Tibial artery (tissue), 4 donors: ENCODE measurements around the gene EXOC7.

Experiments used
- DNase-seq, 2 donors: peaks; one replicate each; pipeline ENCODE4 v3.0.0-alpha.2; 2019
- H3K27ac ChIP-seq, 2 donors: fragments of 200-600 bp; sonication (generic) in 1 of 2; 1 replicate in 1 of 2; 2 replicates in 1 of 2; pipeline ENCODE4 v1.5.1; 2018 to 2019; ENCODE audit warnings: mild to moderate bottlenecking in 1 of 2
- H3K27me3 ChIP-seq, 2 donors: fragments of 200-600 bp; sonication (generic) in 1 of 2; one replicate each; pipeline versions ENCODE4 v1.5.1 to v1.6.0; 2016 to 2019
- H3K36me3 ChIP-seq, 3 donors: fragments of 200-600 bp; sonication (generic) in 2 of 3; one replicate each; pipeline ENCODE4 v1.5.1; 2016 to 2019; ENCODE audit warnings: mild to moderate bottlenecking in 2 of 3
- H3K4me1 ChIP-seq, 4 donors: fragments of 200-600 bp; sonication (generic) in 2 of 4; 1 replicate in 3 of 4; 2 replicates in 1 of 4; pipeline ENCODE4 v1.5.1; 2016 to 2019
- H3K4me3 ChIP-seq, 2 donors: fragments of 200-600 bp; sonication (generic) in 1 of 2; 1 replicate in 1 of 2; 2 replicates in 1 of 2; pipeline ENCODE4 v1.5.1; 2018 to 2019; ENCODE audit warnings: mild to moderate bottlenecking in 2 of 2
- H3K9me3 ChIP-seq, 3 donors: fragments of 200-600 bp; sonication (generic) in 1 of 3; one replicate each; pipeline ENCODE4 v1.5.1; 2016 to 2019
- intact Hi-C: fragments of 100-400 bp; cut with DNase I; formaldehyde crosslinking; loops from one replicate; pipeline ENCODE4 v1.15.0; 2023; ENCODE audit warnings: low total_unique reads
- TF ChIP-seq, protein P1 (sequence below), 2 experiments: fragments of 200-600 bp in 1 of 2; fragments of 450-650 bp in 1 of 2; IDR thresholded peaks; one replicate each; pipeline ENCODE4 v1.5.1; 2017 to 2019; ENCODE audit warnings: antibody characterized with exemption in 2 of 2, mild to moderate bottlenecking in 1 of 2, moderate library complexity in 1 of 2

The EXOC7 gene

DNA sequence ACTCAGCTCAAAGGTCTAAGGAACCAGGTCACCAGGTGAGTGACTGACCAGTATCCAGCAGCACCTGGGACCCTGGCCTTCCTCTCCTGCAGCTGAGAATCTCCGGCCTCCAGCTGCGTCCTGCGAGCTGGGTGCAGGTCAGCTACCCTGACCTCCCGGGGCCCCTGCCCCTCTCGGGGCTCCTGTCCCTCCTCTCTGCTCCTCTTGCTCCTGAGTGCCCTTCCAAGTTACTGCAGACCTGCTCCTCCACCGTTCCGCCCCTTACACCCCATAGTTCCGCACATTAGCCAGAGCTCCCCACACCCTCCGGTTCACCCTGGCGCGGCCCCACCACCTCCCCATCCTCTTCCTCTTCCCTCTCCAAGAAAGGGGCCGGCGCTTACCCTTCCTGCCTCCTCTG, 26.9 kb upstream of the EXOC7 start:
- no peak for DNase-seq
- H3K27me3 ChIP-seq = peaks cover 0 to 63% of the 10 kb centered on the region in 2 donors

DNA sequence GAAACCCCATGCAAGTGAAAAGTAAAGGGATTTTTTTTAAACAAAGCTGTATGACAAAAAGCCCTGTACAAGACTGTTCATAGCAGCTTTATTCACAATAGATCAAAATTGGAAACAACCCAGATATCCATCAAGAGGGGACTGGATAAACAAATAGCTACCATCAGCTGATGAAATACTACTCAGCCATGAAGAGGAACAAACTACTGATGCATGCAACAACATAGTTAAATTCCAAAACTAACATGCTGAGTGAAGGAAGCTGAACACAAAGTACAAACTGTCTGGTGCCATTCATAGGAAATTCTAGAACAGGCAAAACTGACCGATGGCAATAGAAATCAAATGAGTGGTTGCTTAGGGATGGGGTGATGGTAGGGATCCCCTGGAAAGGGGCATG, 22.3 kb upstream of the EXOC7 start:
- Histone ChIP-seq H3K9me3 (no peaks in the 10 kb centered on the region), H3K27me3 (peaks cover 0 to 37% of the 10 kb centered on the region in 2 donors), H3K36me3 (no peaks in the 10 kb centered on the region), H3K27ac (no peak overlapping the region), H3K4me3 (no peak overlapping the region), H3K4me1 (peaks cover 0 to 11% (median 10%) of the 10 kb centered on the region in 4 donors)
- intact Hi-C loops = no loop called here
- TF ChIP-seq, protein P1, sequence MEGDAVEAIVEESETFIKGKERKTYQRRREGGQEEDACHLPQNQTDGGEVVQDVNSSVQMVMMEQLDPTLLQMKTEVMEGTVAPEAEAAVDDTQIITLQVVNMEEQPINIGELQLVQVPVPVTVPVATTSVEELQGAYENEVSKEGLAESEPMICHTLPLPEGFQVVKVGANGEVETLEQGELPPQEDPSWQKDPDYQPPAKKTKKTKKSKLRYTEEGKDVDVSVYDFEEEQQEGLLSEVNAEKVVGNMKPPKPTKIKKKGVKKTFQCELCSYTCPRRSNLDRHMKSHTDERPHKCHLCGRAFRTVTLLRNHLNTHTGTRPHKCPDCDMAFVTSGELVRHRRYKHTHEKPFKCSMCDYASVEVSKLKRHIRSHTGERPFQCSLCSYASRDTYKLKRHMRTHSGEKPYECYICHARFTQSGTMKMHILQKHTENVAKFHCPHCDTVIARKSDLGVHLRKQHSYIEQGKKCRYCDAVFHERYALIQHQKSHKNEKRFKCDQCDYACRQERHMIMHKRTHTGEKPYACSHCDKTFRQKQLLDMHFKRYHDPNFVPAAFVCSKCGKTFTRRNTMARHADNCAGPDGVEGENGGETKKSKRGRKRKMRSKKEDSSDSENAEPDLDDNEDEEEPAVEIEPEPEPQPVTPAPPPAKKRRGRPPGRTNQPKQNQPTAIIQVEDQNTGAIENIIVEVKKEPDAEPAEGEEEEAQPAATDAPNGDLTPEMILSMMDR (IDR thresholded peaks at IDR 0.05) = no peak
- DNase-seq = no peak

More for the DNA sequence above, 26.9 kb upstream of the EXOC7 start:
- no peaks in the 10 kb centered on the region for H3K9me3 ChIP-seq
- TF ChIP-seq, protein P1 (IDR thresholded peaks at IDR 0.05) = no peak
- no peak overlapping the region for H3K4me3 ChIP-seq
- no peaks in the 10 kb centered on the region for H3K4me1 ChIP-seq
- intact Hi-C loops = no loop called here
- no peaks in the 10 kb centered on the region for H3K36me3 ChIP-seq
- no peak overlapping the region for H3K27ac ChIP-seq

DNA sequence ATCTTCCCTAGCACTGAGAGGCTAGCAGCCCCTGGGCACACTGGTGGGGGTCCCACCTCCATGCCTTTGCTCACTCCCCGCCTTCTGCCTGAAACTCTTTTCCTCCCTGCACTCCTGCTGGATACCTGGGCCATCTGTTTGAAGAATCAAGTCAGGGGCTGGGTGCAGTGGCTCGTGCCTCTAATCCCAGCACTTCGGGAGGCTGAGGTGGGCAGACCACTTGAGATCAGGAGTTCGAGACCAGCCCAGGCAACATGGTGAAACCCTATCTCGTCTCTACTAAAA, 21.7 kb upstream of the EXOC7 start:
- Histone ChIP-seq H3K4me3 (no peak overlapping the region), H3K27ac (no peak overlapping the region), H3K27me3 (peaks cover 0 to 36% of the 10 kb centered on the region in 2 donors), H3K9me3 (no peaks in the 10 kb centered on the region), H3K4me1 (peaks cover 0 to 11% (median 10%) of the 10 kb centered on the region in 4 donors), H3K36me3 (no peaks in the 10 kb centered on the region)
- DNase-seq = no peak
- TF ChIP-seq, protein P1 (IDR thresholded peaks at IDR 0.05) = no peak
- intact Hi-C loops = no loop called here

DNA sequence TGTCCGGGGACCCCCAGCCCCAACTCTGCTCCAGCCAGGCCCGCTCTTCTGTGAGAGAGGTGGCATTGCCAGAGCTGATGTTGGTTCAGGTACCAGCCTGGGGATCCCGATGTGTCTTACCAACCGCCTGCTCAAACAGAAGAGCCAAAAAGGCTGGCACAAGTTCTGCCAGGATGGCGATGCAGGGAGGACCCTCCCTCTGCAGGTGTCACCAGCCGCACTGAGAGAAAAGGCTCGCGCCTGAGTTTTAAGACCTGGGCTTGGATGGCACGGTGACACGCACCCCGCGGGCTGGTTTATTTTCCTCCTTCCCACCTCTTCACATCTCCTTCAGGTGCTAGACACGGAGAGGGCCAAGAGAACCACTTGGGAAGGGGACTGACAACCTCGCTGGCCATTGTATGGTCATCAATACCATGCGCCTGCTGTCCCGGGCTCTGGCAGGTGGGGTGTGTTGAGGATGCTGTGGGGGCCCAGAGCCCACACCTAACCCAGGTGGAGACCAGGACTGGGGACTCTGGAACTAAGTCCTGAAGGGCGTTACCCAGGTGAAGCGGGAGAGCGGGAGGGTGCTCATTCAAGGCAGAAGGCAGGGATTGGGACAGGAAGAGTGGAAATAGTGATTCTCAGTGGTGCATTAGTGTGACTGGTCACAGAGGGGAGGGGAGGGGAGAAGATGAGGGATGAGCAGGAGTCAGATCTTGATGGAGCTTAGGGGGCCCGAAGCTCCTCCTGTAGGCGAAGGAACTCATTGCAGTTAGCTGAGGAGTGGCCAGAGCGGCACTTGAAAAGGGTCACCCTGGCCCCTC, 21.2 kb upstream of the EXOC7 start:
- TF ChIP-seq, protein P1 (IDR thresholded peaks at IDR 0.05) = no peak
- Histone ChIP-seq H3K9me3 (no peaks in the 10 kb centered on the region), H3K36me3 (no peaks in the 10 kb centered on the region), H3K27me3 (peaks cover 0 to 36% of the 10 kb centered on the region in 2 donors), H3K4me1 (peaks cover 0 to 11% (median 10%) of the 10 kb centered on the region in 4 donors), H3K4me3 (no peak overlapping the region), H3K27ac (no peak overlapping the region)
- intact Hi-C loops = no loop called here
- no peak for DNase-seq

DNA sequence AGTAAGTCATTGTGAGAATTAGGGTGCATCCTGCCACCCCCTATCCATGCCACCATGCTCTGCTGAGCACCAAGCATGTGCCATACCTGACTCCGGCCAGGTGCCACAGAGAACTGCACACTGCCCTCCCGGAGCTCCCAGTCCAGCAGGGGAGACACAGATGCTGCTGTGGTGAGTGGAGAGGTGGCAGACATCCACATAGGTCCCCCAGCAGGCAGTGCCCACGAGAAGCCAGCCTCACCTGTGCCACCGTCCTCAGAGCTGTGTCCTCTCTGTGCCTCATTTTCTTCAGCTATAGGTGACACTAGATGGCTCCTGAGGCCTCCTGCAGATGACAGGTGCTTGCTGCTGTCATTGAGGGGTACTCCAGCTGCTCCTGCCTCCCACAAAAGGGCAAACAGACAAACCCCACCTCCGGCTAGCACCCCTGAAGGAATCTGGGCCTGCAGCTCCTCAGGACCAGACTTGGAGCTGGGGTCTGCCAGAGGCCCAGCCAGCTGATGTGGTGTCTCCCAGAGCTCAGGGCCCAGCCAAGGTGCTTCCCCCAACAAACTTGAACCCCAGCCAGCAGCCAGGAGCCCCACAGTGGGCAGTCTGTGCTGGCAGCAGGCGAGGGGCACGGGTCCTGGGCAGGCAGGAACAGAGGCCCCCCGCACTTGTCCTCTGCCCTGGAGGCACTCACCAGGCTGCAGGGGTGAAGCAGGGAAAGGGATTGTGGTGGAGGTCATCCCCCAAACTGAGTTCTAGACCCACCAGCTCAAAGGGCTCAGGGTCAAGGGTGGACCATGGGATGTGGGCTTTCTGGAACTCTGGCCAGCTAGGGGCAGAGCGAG, 20.4 kb upstream of the EXOC7 start:
- no peaks in the 10 kb centered on the region for H3K9me3 ChIP-seq
- peaks cover 0 to 11% (median 10%) of the 10 kb centered on the region in 4 donors for H3K4me1 ChIP-seq
- intact Hi-C loops = no loop called here
- peaks cover 0 to 41% of the 10 kb centered on the region in 2 donors for H3K27me3 ChIP-seq
- H3K36me3 ChIP-seq = no peaks in the 10 kb centered on the region
- DNase-seq = no peak
- no peak overlapping the region for H3K4me3 ChIP-seq
- no peak overlapping the region for H3K27ac ChIP-seq
- TF ChIP-seq, protein P1 (IDR thresholded peaks at IDR 0.05) = no peak
